SH-SY5Y (cell line): Measurements from ENCODE around the gene TRIM8.

Experiments
- GATA2 ChIP-seq: IDR thresholded peaks from 2 replicates; pipeline ENCODE4 v1.6.1; 2011; ENCODE audit warnings: mild to moderate bottlenecking, low read depth, low read length
- GATA3 ChIP-seq: IDR thresholded peaks from 2 replicates; pipeline ENCODE4 v1.6.1; 2011; ENCODE audit warnings: low read depth, mild to moderate bottlenecking, low read length, moderate library complexity

DNA sequence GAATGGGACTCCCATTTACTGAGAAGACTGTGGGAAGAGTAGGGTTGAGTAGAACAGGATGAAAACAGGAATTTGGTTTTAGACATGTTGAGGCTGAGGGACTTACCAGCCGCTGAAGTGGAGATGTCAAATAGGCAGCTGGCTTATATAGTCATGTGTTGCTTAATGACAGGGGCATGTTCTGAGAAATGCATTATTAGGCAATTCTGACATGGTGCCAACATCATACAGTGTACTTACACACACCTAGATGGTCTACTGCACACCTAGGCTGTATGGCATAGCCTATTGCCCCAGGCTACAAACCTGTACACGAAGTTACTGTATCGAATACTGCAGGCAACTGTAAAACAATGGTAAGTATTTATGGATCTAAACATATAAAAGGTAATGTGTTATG is 52.5 kb downstream of the TRIM8 start:
- TF ChIP-seq GATA2 (no peak), GATA3 (no peak)
